HFF-Myc (cell line): Measurements from ENCODE around the gene BRCA2.

Experiments used
- DNase-seq: peaks from one replicate; pipeline ENCODE4 v3.0.0-alpha.2; 2011; ENCODE audit warnings: low read depth; ENCODE audit errors: extremely low read depth
- H3K4me3 ChIP-seq: replicated peaks from 2 replicates; pipeline ENCODE4 v1.5.1; 2011; ENCODE audit warnings: low read depth, mild to moderate bottlenecking, control low read depth, low read length
- CTCF ChIP-seq: IDR thresholded peaks from 2 replicates; pipeline ENCODE4 v1.5.1; 2012; ENCODE audit warnings: mild to moderate bottlenecking, low read depth, low read length, control low read depth; ENCODE audit errors: missing control alignments

The BRCA2 gene

DNA sequence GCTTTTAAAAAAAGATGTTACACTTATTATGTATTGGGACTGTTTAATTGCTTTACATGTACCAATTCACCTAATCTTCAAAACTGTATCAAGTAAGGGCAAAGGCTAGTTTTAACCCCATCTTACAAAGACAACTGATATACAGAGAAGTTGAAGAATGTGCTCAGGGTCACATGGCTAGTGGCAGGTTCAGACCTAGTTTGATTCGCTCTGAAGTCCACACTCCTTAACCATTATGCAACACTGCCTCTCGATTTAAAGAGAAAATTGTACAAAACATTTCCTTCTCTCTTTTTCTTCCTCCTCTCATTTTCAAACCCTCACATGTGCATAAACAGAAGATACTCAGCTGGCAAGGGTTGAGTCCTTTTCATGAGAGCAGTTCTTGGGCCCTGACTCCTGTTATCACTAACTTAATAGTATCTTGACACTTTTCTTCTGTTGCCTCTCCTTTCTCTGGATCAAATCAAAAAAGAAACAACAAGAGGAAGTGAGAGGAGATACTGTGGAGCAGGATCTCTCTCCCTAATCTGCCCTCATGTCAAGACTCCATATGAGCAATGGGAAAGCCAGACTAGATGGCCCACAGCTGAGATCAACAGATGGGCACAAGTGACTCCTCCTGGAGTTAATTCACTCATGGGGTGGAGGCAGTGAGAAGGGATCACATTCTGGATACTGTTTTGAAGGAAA is 131.6 kb downstream of the BRCA2 start:
- no peak for TF ChIP-seq CTCF
- H3K4me3 ChIP-seq, result no peak overlapping the region
- DNase-seq, result no peak

DNA sequence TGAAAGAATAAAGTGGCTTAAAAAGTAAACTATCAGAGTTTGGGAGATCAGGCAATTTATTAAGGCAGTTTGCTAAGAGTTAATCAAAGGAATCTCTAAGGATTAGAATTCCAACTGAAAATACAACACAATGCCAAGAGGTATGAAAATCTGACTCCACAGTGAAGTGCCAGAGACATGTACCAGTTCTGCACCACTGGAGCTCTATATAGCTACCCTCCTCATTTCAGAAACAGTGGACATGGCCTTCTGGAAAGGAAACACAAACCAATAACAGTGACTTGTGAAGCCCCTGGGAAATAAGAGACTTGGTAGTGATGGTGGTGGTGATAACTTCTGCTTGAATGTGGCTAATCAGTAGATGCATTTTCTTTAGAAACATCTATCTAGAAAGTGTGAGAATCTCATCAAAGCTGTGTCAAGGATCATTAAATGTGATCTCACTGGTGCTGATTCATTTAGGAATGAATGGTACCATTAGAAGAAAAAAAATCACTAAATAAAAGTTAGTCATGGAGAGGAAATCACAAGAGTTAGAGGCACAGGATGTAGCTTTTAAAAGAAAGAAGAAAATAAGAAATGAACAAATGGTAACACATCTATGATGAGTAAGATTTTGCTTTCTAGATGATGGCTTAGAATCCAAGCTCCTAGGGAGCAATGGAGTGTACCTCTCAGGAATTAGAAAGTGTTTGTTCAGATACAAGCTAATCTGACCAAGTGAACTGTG is 132.8 kb downstream of the BRCA2 start:
- DNase-seq, result no peak
- TF ChIP-seq CTCF, result no peak
- H3K4me3 ChIP-seq, result no peak overlapping the region

GRCh38 chr13:32448972-32449371 is 133.7 kb downstream of the BRCA2 start:
- H3K4me3 ChIP-seq, result no peak overlapping the region
- no peak for DNase-seq
- no peak for TF ChIP-seq CTCF
